Stimulated activated CD4-positive, alpha-beta T cell treated with anti-CD3 and anti-CD28 coated beads, Interleukin-4, amount 100 ng/mL, for 48 hours (primary cell): Measurements from ENCODE around the gene PPP1R14C.
"Not testable (repeated sequence)": the region's sequence is repeated elsewhere in the genome, so short reads cannot be mapped to it uniquely, and the experiment has no call there.

Experiments
- DNase-seq, 2 donors: peaks; one replicate each; pipeline ENCODE4 v3.0.0-alpha.2; 2020; ENCODE audit warnings: low read depth in 2 of 2

The PPP1R14C gene, protein sequence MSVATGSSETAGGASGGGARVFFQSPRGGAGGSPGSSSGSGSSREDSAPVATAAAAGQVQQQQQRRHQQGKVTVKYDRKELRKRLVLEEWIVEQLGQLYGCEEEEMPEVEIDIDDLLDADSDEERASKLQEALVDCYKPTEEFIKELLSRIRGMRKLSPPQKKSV

DNA sequence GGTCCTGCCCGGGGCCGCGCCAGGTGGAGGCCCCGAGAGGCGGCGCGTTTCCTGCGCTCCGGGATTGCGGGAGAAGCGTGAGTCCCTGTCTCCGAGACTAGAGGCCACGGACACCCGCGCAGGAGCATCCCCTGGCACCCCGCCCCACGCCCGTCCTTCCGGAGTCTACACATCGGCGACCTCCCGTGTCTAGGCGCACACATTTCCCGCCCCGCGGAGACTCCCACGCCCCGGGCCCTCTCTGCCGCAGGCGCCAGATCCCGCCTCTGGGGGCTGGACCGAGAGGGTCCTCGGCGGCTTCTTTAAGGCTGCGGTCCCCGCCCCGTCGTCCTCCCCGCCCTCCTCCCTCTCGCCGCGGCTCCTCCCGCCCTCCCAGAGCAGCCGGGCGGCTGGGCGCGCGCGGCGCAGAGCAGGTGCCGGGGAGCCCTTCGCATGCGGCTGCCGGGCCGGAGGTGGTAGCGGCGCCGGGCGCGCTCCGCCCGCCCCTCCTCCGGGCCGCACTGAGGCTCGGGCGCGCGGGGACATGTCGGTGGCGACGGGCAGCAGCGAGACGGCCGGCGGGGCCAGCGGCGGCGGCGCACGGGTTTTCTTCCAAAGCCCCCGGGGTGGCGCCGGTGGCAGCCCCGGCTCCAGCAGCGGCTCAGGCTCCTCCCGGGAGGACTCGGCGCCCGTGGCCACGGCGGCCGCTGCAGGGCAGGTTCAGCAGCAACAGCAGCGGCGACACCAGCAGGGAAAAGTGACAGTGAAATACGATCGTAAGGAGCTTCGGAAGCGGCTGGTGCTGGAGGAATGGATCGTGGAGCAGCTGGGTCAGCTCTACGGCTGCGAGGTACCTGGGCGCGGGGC, at the start of gene PPP1R14C:
Gene PPP1R14C, plus strand, starts transcription at position 375 of the 846 bp plus-strand sequence. Its CDS starts 149 bp downstream, at position 524.
- peak; percentile 3 to 15 for DNase-seq

GRCh38 chr6:150093397-150093796, 49.4 kb upstream of the PPP1R14C start:
- DNase-seq: no peak

GRCh38 chr6:150098155-150098554, 44.7 kb upstream of the PPP1R14C start:
- DNase-seq: no peak

GRCh38 chr6:150099546-150099945, 43.3 kb upstream of the PPP1R14C start:
- DNase-seq: no peak

- DNase-seq: no peak
Measured at GRCh38 chr6:150099953-150100352, 42.9 kb upstream of the PPP1R14C start.

- DNase-seq: no peak
Measured at GRCh38 chr6:150100745-150101144, 42.1 kb upstream of the PPP1R14C start.

- DNase-seq: no peak
Measured at GRCh38 chr6:150102750-150103270, 40.0 kb upstream of the PPP1R14C start.

DNA sequence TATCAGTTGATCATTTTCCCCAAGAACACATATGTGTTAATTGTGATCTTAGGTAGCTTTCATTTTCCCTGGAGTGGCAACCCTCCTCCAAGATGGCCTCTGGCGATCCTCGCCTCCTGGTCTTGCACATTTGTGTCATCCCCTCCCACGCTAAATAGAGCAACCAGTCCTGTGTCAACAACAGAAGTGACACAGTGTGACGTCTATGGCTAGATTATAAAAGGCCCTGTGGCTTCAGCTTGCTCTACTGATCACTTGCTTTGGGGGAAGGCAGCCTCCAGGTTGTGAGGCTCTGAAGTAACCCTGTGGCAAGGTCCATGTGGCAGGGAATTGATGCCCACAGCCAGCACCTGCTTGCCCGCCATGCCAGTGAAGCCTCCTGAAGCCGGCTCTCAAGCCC, 30.6 kb upstream of the PPP1R14C start:
- DNase-seq: no peak

DNA sequence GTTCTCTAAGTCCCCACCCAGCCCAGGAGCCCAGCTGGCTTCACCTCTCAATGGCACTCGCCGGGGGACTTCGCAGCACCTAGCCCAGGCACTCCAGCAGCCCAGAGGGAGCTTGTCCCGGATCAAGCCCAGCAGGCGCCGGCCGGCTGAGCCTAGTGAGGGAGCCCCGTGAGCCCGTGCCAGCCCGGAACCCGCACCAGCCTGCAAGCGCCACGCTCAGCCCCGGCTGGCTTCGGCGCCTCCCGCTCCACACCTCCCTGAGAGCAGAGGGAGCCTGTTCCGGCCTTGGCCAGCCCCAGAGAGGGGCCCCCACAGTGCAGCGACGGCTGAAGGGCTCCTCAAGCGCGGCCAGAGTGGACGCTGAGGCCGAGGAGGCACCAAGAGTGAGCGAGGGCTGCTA, 27.1 kb upstream of the PPP1R14C start:
- no peak for DNase-seq

DNA sequence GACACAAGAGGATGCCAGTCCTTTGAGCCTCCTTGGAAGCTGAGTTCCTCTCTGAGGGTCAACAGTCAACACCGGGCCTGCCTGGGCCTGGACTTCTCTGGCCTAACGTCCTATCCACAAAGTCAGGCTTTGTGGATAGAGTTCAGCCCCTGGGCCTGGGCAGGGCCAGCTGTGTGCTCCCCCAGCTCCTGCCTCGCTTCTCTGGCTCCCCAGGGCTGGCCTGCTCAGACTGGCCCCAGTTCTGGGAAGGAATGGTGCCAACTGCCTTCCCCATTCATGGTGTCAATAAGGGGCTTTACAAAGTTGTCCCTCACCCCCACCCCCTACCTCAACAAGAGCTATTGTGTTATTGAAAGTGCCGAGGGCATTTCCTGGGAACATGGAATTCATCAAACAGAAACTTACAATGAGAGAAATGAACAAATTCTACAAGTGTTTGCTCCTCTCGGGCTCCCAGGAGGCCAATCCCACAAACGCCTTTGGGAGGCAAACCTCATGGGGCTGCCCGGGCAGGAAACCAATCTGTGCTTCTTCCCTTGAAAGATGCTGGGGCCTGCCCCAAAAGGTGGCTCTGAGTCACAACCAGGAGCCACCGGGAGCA, 26.5 kb upstream of the PPP1R14C start:
- no peak for DNase-seq

DNA sequence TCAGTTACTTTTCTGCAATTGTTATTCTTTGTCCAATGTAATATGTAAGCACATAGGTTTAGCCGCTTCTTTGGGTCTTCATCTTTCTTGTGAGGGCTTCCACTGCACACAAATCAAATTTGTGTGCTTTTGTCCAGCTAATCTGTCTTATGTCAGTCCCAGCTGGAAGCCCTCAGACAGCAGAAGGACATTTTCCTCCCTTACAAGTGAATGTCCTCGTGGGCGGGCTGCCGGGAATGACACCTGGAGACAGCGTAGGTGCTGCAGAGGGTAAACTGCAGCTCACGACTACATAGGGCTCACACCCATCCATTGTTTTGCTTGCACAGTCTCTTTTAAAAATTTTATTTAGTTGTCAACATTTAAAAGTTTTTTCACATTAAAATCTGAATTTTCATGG, 24.6 kb upstream of the PPP1R14C start:
- no peak for DNase-seq

GRCh38 chr6:150118627-150119026, 24.2 kb upstream of the PPP1R14C start:
- DNase-seq: no peak

DNA sequence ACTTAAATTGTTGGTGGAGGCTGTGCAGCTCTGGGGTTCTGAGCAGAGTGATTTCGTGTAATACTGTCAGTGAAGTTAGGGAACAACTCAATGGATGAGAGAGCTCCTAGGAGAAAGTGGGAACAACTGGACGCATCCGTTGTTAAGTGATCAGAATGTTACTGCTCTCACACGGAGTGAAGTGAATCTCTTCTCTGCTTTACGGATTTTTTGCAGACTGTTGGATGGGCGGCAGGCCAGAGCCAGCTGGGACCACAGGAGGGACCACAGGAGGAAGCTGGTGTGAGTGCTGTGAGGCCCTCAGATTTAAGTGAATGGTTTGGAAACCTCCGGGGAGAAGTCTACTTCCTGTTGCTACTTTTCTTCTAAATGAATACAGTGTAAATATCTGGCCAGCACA, 23.7 kb upstream of the PPP1R14C start:
- no peak for DNase-seq

GRCh38 chr6:150123645-150124044, 19.2 kb upstream of the PPP1R14C start:
- no peak for DNase-seq

DNA sequence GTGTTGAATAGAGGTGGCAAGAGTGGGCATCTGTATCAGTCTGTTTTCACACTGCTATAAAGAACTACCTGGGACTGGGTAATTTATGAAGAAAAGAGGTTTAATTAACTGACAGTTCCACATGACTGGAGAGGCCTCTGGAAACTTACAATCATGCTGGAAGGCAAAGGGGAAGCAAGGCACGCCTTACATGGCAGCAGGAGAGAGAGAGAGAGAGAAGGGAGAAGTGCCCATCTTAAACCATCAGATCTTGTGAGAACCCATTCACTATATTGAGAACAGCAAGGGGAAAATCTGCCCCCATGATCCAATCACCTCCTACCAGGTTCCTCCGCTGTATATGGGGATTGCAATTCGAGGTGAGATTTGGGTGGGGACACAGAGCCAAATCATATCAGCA, 18.6 kb upstream of the PPP1R14C start:
- no peak for DNase-seq

DNA sequence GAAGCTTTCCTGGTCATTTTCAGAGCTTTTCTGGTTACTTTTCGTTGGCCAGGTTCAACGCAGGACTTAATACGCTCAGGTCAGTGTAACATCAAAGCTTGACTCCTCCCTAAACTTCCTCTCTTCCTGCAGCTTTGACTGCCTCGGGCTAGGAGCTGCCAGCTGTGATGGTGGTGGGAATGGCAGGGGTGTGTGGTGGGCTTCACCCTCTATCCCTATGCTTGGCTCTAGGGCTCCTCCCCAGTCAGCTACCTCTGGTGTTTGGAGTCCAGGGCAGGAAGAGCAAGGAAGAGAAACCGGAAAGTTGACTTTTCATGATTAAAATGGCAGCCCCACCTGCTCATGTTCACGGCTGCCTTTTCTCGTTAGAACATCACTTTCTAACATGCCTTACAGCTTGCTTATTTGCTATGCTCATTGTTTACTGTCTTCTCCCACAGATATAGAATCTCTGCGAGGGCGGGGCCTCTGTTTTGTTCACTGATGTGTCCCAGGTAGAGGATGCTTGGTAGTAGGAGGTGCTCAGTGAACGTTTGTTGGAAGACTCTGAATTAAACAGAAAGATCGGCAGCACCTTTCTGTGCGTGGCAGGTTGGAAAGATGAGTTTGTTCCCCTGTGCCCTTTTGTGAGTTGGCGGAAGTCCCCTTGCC, 16.1 kb upstream of the PPP1R14C start:
- DNase-seq: no peak

DNA sequence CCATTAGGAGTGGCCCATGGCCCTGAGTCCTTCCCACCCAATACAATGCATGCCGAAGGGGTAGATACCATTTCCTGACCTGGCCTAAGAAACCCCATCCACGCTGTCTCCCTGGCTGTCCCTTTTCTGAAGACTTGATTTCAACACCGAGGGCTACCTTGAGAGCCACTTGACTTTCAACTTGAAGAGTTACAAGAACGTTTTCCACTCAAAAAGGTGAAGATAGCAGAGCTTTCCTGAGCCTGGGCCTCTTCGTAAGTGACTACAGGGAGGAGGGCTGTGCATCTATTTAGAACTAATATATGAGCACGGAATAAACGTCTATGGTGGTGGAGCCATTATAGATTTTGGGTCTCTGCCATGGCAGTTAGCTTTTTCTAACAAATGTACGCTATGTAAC, 14.4 kb upstream of the PPP1R14C start:
- DNase-seq: no peak

DNA sequence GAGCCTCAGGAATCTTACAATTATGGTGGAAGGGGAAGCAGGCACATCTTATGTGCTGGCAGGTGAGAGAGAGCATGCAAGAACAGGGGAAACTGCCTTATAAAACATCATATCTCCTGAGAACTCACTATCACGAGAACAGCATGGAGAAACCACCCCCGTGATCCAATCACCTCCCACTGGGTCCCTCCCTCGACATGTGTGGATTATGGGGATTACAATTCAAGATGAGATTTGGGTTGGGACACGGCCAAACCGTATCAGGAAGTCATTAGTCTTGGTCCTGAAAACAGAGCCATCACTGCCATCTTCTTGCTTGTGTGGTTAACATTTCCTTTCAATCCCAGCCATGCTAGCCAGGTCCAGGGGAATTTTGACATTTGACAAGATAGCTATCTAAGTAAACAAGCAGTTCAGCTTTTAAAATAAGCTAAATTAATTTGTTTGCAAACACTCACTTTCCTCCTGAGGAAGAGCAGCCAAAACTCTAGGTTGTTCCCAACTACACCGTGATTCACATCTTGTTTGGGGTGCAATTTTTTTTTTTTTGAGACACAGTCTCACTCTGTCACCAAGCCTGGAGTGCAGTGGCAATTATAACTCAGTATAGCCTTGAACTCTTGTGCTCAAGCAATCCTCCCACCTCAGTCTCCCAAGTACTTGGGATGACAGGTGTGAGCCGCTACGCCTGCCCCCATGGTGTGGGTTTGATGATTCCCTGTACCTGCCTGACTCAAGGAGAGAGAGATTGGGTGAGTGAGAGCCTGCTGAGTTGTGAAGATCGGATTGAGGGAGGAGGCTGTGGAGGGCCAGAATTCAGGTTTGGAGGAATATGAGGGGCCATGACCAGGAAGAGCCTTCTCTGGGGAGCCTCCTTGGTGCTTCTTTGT, 13.0 kb upstream of the PPP1R14C start:
- no peak for DNase-seq

DNA sequence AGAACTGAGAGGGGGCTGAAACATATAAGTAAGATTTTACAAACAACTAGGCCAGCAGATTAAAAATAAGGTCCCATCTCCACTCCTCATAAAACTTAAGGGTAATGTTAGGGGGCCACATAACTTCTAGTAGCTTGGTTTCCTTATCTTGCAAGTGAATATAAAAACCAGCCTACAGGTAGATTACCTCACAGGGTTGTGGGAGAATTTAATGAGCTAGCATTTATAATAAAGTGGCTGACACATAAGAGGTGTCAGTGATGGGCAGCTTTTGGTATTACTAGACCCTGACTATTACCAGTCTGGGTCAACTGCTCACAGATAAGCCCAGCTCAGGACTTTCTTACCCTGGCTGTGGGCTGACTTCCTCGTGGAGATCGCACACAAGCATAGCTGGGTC, 9.2 kb upstream of the PPP1R14C start:
- DNase-seq: no peak

DNA sequence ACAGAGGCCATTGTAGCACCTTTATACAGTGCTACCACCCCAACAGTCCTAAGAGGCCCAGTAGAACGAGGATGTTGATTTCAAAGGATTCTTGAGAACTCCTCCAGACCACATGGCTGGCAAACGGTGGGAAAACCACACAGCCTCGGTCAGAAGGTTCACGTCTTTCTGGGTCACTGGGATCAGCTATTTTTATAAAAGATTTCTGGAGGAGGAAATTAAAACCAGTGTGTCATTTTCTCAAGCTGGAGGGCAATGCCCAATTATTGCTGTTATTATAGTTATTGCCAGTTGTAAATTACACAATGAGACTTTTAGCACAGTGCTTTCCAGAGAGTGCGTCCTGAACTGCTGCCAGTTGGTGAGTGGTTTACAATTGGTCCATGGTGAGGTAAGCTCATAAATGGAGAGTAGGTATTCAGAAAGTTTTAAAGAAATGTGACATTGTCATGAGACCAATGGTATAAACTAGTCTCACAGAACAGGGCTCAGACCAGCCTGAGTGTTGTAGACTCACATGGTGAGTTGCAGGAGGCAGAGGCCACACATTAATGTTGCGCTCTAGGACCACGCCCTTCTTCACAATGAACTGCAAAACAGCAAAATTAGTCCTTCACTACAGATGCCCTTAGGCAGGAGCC, 8.4 kb upstream of the PPP1R14C start:
- no peak for DNase-seq

DNA sequence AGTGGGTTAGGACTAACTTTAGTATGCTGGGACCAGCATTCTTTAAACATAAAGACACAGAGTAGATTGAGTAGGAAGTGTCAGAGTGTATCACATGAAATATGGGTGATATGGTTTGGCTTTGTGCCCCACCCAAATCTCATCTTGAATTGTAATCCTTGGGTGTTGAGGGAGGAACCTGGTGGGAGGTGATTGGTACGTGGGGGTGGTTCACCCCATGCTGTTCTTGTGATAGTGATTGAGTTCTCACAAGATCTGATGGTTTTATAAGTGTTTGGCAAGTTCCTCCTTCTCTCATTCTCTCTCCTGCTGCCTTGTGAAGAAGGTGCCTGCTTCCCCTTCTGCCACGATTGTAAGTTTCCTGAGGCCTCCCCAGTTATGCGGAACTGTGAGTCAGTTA, 5.1 kb upstream of the PPP1R14C start:
- not testable (repeated sequence) for DNase-seq
